Karpas-422 (cell line): ENCODE measurements around the gene PTHLH. TPM values are rescaled to one million over a fixed set of nuclear protein-coding genes. Genes with fewer than 3 reads are reported as not detected.

Experiments used
- DNase-seq: peaks from one replicate; pipeline ENCODE4 v3.0.0-alpha.2; 2015
- H2AFZ ChIP-seq: fragments of 200-600 bp; sonication (generic); 2 replicates; pipeline ENCODE4 v1.6.1; 2014; ENCODE audit warnings: antibody characterized with exemption, low read length, mixed read lengths
- H3K27ac ChIP-seq: fragments of 200-600 bp; sonication (generic); 2 replicates; pipeline ENCODE4 v1.5.1; 2014; ENCODE audit warnings: mild to moderate bottlenecking, low read length, moderate library complexity
- H3K27me3 ChIP-seq: fragments of 200-600 bp; sonication (generic); 2 replicates; pipeline ENCODE4 v1.6.1; 2014; ENCODE audit warnings: low read length, mixed read lengths
- H3K36me3 ChIP-seq: fragments of 200-600 bp; sonication (generic); 2 replicates; pipeline ENCODE4 v1.6.1; 2014; ENCODE audit warnings: low read length, mixed read lengths; ENCODE audit not compliant: insufficient read depth
- H3K4me1 ChIP-seq: fragments of 200-600 bp; sonication (generic); 2 replicates; pipeline ENCODE4 v1.6.1; 2014; ENCODE audit warnings: mild to moderate bottlenecking, low read length, mixed read lengths
- H3K4me2 ChIP-seq: fragments of 200-600 bp; sonication (generic); 2 replicates; pipeline ENCODE4 v1.6.1; 2014; ENCODE audit warnings: low read length, low read depth, mild to moderate bottlenecking; ENCODE audit not compliant: poor library complexity, severe bottlenecking
- H3K4me3 ChIP-seq: fragments of 200-600 bp; sonication (generic); 2 replicates; pipeline ENCODE4 v1.5.1; 2014; ENCODE audit warnings: mild to moderate bottlenecking, antibody characterized with exemption, low read length, mixed read lengths
- H3K79me2 ChIP-seq: fragments of 200-600 bp; sonication (generic); 2 replicates; pipeline ENCODE4 v1.6.1; 2014; ENCODE audit warnings: mild to moderate bottlenecking, low read length, mixed read lengths
- H3K9ac ChIP-seq: fragments of 200-600 bp; sonication (generic); 2 replicates; pipeline ENCODE4 v1.6.0; 2014; ENCODE audit warnings: low read length
- H3K9me2 ChIP-seq: fragments of 200-600 bp; sonication (generic), shearing (Covaris generic); replicated peaks from 2 replicates; pipeline ENCODE4 v1.6.0; 2014; ENCODE audit warnings: mild to moderate bottlenecking, low read length, moderate library complexity; ENCODE audit not compliant: insufficient read depth
- H3K9me3 ChIP-seq: fragments of 300-700, 200-600 bp; sonication (generic); 2 replicates; pipeline ENCODE4 v1.6.1; 2014; ENCODE audit warnings: low read length, mixed read lengths
- H4K20me1 ChIP-seq: fragments of 200-600 bp; sonication (generic); 2 replicates; pipeline ENCODE4 v1.6.1; 2014; ENCODE audit warnings: mild to moderate bottlenecking, antibody characterized with exemption, low read length, low read depth; ENCODE audit not compliant: insufficient read depth
- total RNA-seq: library from RNA; depleted of rRNA; stranded (reverse); fragments of >200 nt; shearing (Covaris generic); gene quantifications from 2 replicates; pipeline ENCODE4 v1.2.3, GENCODE V29; 2014; ENCODE audit warnings: low replicate concordance; rRNA removed

PTHLH gene
- not detected in 2 replicates for total RNA-seq

- no peak within 1 kb of the TSS for H3K27ac ChIP-seq
- no peaks in the 10 kb centered on the region for H3K4me1 ChIP-seq
- H2AFZ ChIP-seq = no peak within 1 kb of the TSS
- no peak for DNase-seq
- H3K79me2 ChIP-seq = no peaks in the 10 kb centered on the region
- H3K4me2 ChIP-seq = no peak within 1 kb of the TSS
- H3K4me3 ChIP-seq = no peak within 1 kb of the TSS
- no peaks in the 10 kb centered on the region for H4K20me1 ChIP-seq
- H3K9ac ChIP-seq = no peak within 1 kb of the TSS
- H3K9me3 ChIP-seq = no peaks in the 10 kb centered on the region
- H3K27me3 ChIP-seq = no peaks in the 10 kb centered on the region
- no peaks in the 10 kb centered on the region for H3K36me3 ChIP-seq
- no peaks in the 10 kb centered on the region for H3K9me2 ChIP-seq
These were observed at the start of gene PTHLH for GRCh38 chr12:27972721-27973120. Gene PTHLH (minus strand): TSS chr12:27972733. CDS start chr12:27969494, 3,239 bp downstream.

DNA sequence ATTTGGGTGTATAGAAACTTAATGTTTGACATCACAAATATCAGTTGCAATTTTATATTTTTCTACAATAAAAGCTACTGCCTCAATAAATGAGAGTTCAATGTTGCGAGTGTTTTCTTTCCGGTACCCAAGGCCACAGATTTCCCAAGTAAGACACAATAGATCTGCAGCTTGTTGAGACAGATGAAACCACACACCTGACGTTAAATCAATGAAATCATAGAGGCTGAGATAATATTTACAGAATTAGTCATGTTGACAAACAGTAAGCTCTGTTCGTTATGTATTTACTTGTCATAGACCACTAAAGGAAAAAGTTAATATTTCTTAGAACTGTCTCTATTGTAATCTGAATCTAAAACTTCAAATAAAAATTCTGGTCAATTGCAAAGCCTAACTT lies 49.2 kb upstream of the PTHLH start:
- Histone ChIP-seq H2AFZ (no peak overlapping the region), H3K4me1 (no peaks in the 10 kb centered on the region), H3K9me3 (no peaks in the 10 kb centered on the region), H3K9me2 (no peaks in the 10 kb centered on the region), H3K79me2 (no peaks in the 10 kb centered on the region), H3K27me3 (no peaks in the 10 kb centered on the region), H4K20me1 (no peaks in the 10 kb centered on the region), H3K27ac (no peak overlapping the region), H3K4me2 (no peak overlapping the region), H3K36me3 (no peaks in the 10 kb centered on the region), H3K9ac (no peak overlapping the region), H3K4me3 (no peak overlapping the region)
- no peak for DNase-seq

DNA sequence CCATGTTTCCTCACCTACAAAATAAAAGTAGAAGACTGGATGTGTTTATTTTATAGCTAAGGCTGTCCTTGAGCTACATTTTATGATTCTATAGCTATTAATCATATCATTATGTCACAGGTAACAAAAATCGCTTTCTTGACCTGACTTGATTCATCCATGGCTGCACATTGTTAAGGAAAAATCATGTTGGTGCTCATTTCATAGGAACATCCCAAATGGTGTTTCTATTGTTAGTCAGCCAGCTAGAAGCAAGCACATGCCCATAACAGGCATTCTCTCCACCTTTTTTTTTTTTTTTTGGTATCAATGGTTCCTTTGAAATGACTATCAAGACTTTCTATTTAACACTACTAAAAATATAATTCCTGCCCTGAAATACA lies 45.3 kb upstream of the PTHLH start:
- Histone ChIP-seq H3K36me3 (no peaks in the 10 kb centered on the region), H3K9me2 (no peaks in the 10 kb centered on the region), H2AFZ (no peak overlapping the region), H3K27me3 (no peaks in the 10 kb centered on the region), H3K9ac (no peak overlapping the region), H3K27ac (no peak overlapping the region), H3K4me2 (no peak overlapping the region), H3K79me2 (no peaks in the 10 kb centered on the region), H3K4me3 (no peak overlapping the region), H3K9me3 (no peaks in the 10 kb centered on the region), H4K20me1 (no peaks in the 10 kb centered on the region), H3K4me1 (no peaks in the 10 kb centered on the region)
- no peak for DNase-seq

DNA sequence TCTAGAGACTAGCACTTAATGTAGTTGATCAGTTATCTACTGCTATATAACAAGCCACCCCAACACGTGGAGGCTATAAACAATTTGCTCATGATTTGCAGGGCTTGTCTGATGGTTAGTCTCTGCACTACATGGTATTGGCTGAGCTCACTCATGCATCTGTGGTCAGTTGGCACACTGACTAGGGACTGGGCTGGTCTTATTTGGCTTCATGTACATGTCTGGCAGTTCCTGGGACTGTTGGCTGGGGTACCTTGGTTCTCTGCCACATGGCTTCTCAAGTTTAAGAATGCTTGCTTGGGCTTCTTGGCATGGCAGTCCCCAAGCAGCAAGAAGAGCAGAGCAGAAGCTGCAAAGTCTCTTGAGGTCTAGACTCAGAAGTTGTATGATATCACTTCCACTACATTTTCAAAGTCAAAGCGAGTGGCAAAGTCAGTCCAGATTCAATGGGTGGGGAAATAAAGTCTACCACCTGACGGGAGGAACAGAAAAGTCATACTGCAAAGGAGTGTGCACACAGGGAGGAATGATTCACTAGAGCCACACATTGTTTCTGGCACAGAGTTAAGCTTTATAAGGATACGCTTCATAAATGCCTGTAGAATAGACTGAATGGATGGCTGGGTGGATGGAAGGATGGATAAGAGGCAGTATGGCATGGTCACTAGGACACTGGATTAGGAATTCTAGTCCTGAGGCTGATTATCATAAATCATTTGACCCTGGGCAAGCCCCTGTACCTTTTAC lies 44.8 kb upstream of the PTHLH start:
- DNase-seq = no peak
- H3K9me3 ChIP-seq = no peaks in the 10 kb centered on the region
- H3K9ac ChIP-seq = no peak overlapping the region
- no peak overlapping the region for H2AFZ ChIP-seq
- no peak overlapping the region for H3K4me2 ChIP-seq
- no peak overlapping the region for H3K27ac ChIP-seq
- no peaks in the 10 kb centered on the region for H3K9me2 ChIP-seq
- H3K4me1 ChIP-seq = no peaks in the 10 kb centered on the region
- H3K79me2 ChIP-seq = no peaks in the 10 kb centered on the region
- no peak overlapping the region for H3K4me3 ChIP-seq
- no peaks in the 10 kb centered on the region for H3K27me3 ChIP-seq
- H4K20me1 ChIP-seq = no peaks in the 10 kb centered on the region
- H3K36me3 ChIP-seq = no peaks in the 10 kb centered on the region

DNA sequence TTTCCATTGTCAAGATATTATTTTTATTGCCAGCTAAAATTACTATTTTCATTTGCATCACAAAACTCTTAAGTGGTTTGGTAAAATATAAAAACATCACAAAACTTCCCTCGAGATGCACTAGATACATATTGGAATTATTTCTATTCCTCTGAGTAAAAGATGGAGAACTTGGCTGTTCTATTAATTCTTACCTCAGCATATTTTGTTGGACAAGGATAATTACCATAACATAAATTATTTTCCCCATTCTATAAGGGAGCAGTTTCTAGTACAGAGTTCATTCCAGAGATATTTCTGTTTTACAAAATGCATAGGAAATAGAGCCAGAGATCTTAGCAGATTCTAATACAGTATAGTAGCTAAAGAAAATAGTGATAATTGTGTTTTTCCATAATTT lies 42.6 kb upstream of the PTHLH start:
- no peak for DNase-seq
- no peaks in the 10 kb centered on the region for H3K79me2 ChIP-seq
- H3K27ac ChIP-seq = no peak overlapping the region
- no peaks in the 10 kb centered on the region for H3K4me1 ChIP-seq
- H3K9me3 ChIP-seq = no peaks in the 10 kb centered on the region
- H3K4me3 ChIP-seq = no peak overlapping the region
- no peaks in the 10 kb centered on the region for H3K27me3 ChIP-seq
- H3K9ac ChIP-seq = no peak overlapping the region
- no peaks in the 10 kb centered on the region for H3K9me2 ChIP-seq
- H3K36me3 ChIP-seq = no peaks in the 10 kb centered on the region
- H4K20me1 ChIP-seq = no peaks in the 10 kb centered on the region
- H3K4me2 ChIP-seq = no peak overlapping the region
- H2AFZ ChIP-seq = no peak overlapping the region

DNA sequence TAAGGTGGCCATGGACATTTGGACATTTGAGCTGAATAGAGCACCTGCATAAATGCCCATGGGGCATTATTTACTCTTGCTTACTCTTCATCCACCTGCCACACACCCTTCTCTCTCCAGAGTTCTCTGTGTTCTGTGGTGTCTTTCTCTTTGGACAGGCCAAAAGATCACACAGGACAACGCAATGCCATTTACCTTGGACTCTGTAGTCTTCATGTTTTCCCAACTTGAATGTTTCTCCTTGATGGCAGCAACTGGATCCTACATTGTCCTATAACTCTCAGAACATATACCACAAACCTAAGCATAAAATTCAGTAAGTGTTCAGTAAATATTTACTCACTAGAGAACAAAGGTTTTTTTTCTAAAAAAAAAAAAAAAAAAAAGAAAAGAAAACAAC lies 41.7 kb upstream of the PTHLH start:
- no peak overlapping the region for H2AFZ ChIP-seq
- no peaks in the 10 kb centered on the region for H3K4me1 ChIP-seq
- no peak overlapping the region for H3K27ac ChIP-seq
- no peaks in the 10 kb centered on the region for H3K9me2 ChIP-seq
- H3K4me2 ChIP-seq = no peak overlapping the region
- H3K9ac ChIP-seq = no peak overlapping the region
- H4K20me1 ChIP-seq = no peaks in the 10 kb centered on the region
- H3K36me3 ChIP-seq = no peaks in the 10 kb centered on the region
- H3K9me3 ChIP-seq = no peaks in the 10 kb centered on the region
- DNase-seq = no peak
- H3K4me3 ChIP-seq = no peak overlapping the region
- no peaks in the 10 kb centered on the region for H3K27me3 ChIP-seq
- no peaks in the 10 kb centered on the region for H3K79me2 ChIP-seq

DNA sequence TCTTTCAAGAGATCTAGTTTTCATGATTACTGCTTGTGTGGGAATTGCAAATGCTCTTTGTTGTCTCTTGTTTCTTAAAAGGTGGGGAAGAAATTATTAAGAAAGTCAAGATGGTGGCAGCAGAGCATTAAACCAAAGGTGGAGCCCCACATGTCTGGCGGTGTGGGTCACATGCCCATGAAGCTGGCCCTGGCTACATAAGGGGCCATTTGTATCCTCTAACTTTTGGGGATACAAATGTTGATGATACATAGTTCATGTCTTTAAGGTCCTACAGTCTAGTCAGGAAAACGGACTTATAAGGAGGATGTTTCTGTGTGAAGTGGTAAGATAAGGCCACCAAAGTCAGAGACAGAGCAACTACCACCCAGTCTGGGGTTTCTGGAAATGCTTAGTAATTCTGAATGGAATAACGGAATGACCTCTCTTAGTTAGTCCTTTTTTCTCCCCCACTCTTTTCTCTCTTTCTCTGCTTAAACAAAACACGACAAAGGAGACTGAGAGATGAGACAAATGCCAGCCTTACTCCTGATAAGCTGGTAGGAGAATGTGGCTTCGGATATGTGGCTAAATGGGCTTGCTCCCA lies 39.9 kb upstream of the PTHLH start:
- Histone ChIP-seq H3K9me2 (no peaks in the 10 kb centered on the region), H3K9ac (no peak overlapping the region), H3K27ac (no peak overlapping the region), H3K9me3 (no peaks in the 10 kb centered on the region), H3K4me2 (no peak overlapping the region), H2AFZ (no peak overlapping the region), H3K79me2 (no peaks in the 10 kb centered on the region), H3K4me3 (no peak overlapping the region), H3K27me3 (no peaks in the 10 kb centered on the region), H4K20me1 (no peaks in the 10 kb centered on the region), H3K36me3 (no peaks in the 10 kb centered on the region), H3K4me1 (no peaks in the 10 kb centered on the region)
- no peak for DNase-seq

- H3K9ac ChIP-seq = no peak overlapping the region
- no peaks in the 10 kb centered on the region for H3K4me1 ChIP-seq
- H3K79me2 ChIP-seq = no peaks in the 10 kb centered on the region
- no peak overlapping the region for H2AFZ ChIP-seq
- H3K27me3 ChIP-seq = no peaks in the 10 kb centered on the region
- H3K4me2 ChIP-seq = no peak overlapping the region
- no peaks in the 10 kb centered on the region for H3K9me3 ChIP-seq
- DNase-seq = no peak
- H4K20me1 ChIP-seq = no peaks in the 10 kb centered on the region
- H3K4me3 ChIP-seq = no peak overlapping the region
- no peaks in the 10 kb centered on the region for H3K9me2 ChIP-seq
- no peak overlapping the region for H3K27ac ChIP-seq
- H3K36me3 ChIP-seq = no peaks in the 10 kb centered on the region
These were observed 37.5 kb upstream of the PTHLH start for GRCh38 chr12:28010036-28010435.
